HG02759 (cell line): ENCODE results near the gene KANSL3.

Experiments
- ATAC-seq: cut with Tn5 transposase; IDR thresholded peaks from one replicate; pipeline ENCODE4 v1.9.1; 2021; ENCODE audit warnings: mild to moderate bottlenecking, moderate library complexity; ENCODE audit not compliant: unreplicated experiment

KANSL3 gene

DNA sequence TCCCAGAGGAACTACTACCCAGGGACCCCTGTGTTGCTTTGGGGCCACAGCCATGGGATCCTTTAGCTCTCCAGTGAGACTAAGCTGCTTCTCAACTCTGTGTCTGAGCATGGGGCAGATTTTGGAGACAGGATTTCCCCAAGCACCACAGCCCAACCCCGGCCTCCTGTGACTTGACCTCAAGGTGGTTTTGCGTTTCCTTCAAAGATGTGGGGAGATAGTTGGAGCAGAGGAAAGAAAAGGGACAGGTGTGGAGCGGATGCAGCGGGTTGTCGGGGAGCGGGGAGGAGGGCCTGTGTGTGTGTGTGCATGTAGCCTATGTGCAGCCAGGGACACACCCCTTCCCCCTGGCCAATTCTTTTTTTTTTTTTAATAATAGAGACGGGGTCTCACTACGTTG is 91.3 kb downstream of the KANSL3 start:
- ATAC-seq, result no peak

- ATAC-seq, result no peak
Observed at GRCh38 chr2:96546321-96546720, 91.8 kb downstream of the KANSL3 start.
